Measurements from ENCODE around the gene GPR3. TPM values are rescaled to one million over a fixed set of nuclear protein-coding genes. Genes with fewer than 3 reads are reported as not detected.

GPR3 gene
- total and polyA plus RNA-seq, 2 donors from 2014 or later = 0.38 to 0.77 TPM

GRCh38 chr1:27363766-27364695, 28.4 kb upstream of the GPR3 start:
- Histone ChIP-seq H3K4me1 (ENCODE audit: control insufficient read depth in 2 of 3, insufficient read depth in 2 of 3, low read depth in 1 of 3, low read length in 3 of 3) (peaks cover 0 to 22% (median 14%) of the 10 kb centered on the region in 3 donors), H3K4me3 (ENCODE audit: low read length in 3 of 3) (no peak overlapping the region), H3K27me3 (ENCODE audit: control insufficient read depth, insufficient read depth, low read length) (no peaks in the 10 kb centered on the region), H3K36me3 (ENCODE audit: control insufficient read depth in 2 of 3, insufficient read depth in 3 of 3, low read length in 3 of 3) (peaks cover 0 to 20% (median 9%) of the 10 kb centered on the region in 3 donors), H3K9ac (ENCODE audit: low read length in 3 of 3) (no peak overlapping the region), H3K27ac (ENCODE audit: low read depth in 2 of 2, low read length in 2 of 2) (no peak overlapping the region), H3K9me3 (ENCODE audit: control insufficient read depth in 2 of 3, insufficient read depth in 1 of 3, low read length in 3 of 3) (no peaks in the 10 kb centered on the region)
- DNase-seq = peak in 1 of 5 donors; percentile 69
- intact Hi-C loops (cut with DNase I) = no loop called here
- FAIRE-seq = no peak
- TF ChIP-seq CTCF (IDR thresholded peaks at IDR 0.05; ENCODE audit: borderline replicate concordance, extremely low read depth, insufficient read depth) = no peak

GRCh38 chr1:27364696-27365371, 27.6 kb upstream of the GPR3 start:
- no peak for FAIRE-seq
- peak in 1 of 5 donors; percentile 71 for DNase-seq
- H3K4me1 ChIP-seq (ENCODE audit: control insufficient read depth in 2 of 3, insufficient read depth in 2 of 3, low read depth in 1 of 3, low read length in 3 of 3) = peaks cover 0 to 21% (median 14%) of the 10 kb centered on the region in 3 donors
- peaks cover 0 to 20% (median 9%) of the 10 kb centered on the region in 3 donors for H3K36me3 ChIP-seq (ENCODE audit: control insufficient read depth in 2 of 3, insufficient read depth in 3 of 3, low read length in 3 of 3)
- no peaks in the 10 kb centered on the region for H3K9me3 ChIP-seq (ENCODE audit: control insufficient read depth in 2 of 3, insufficient read depth in 1 of 3, low read length in 3 of 3)
- H3K27me3 ChIP-seq (ENCODE audit: control insufficient read depth, insufficient read depth, low read length) = no peaks in the 10 kb centered on the region
- TF ChIP-seq CTCF (IDR thresholded peaks at IDR 0.05; ENCODE audit: borderline replicate concordance, extremely low read depth, insufficient read depth) = no peak
- peak overlapping the region; percentile 58 to 79 (median 77) for H3K4me3 ChIP-seq (ENCODE audit: low read length in 3 of 3)
- H3K9ac ChIP-seq (ENCODE audit: low read length in 3 of 3) = peak overlapping the region in 1 of 3 donors; percentile 3
- peak overlapping the region; percentile 55 to 92 for H3K27ac ChIP-seq (ENCODE audit: low read depth in 2 of 2, low read length in 2 of 2)
- intact Hi-C loops (cut with DNase I) = no loop called here

- DNase-seq (peak; percentile 95 to 98 (median 95)), FAIRE-seq (no peak)
- Histone ChIP-seq H3K27ac (ENCODE audit: low read depth in 2 of 2, low read length in 2 of 2) (peak overlapping the region; percentile 92 to 95), H3K4me3 (ENCODE audit: low read length in 3 of 3) (peak overlapping the region; percentile 58 to 79 (median 77)), H3K9ac (ENCODE audit: low read length in 3 of 3) (peak overlapping the region in 1 of 3 donors; percentile 69), H3K4me1 (ENCODE audit: control insufficient read depth in 2 of 3, insufficient read depth in 2 of 3, low read depth in 1 of 3, low read length in 3 of 3) (peaks cover 0 to 19% (median 14%) of the 10 kb centered on the region in 3 donors), H3K36me3 (ENCODE audit: control insufficient read depth in 2 of 3, insufficient read depth in 3 of 3, low read length in 3 of 3) (peaks cover 0 to 20% (median 9%) of the 10 kb centered on the region in 3 donors), H3K27me3 (ENCODE audit: control insufficient read depth, insufficient read depth, low read length) (no peaks in the 10 kb centered on the region), H3K9me3 (ENCODE audit: control insufficient read depth in 2 of 3, insufficient read depth in 1 of 3, low read length in 3 of 3) (no peaks in the 10 kb centered on the region)
- intact Hi-C loops (cut with DNase I) = no loop called here
- no peak for TF ChIP-seq CTCF (IDR thresholded peaks at IDR 0.05; ENCODE audit: borderline replicate concordance, extremely low read depth, insufficient read depth)
Observed at GRCh38 chr1:27365372-27366112, 26.9 kb upstream of the GPR3 start.
